Umbilical cord (tissue), 2 donors: ENCODE results near the gene SCMH1. TPM values are rescaled to one million over a fixed set of nuclear protein-coding genes. Genes with fewer than 3 reads are reported as not detected.
A peak's percentile ranks its signal among the peaks of the same experiment; 100 is the strongest.
"Not testable (repeated sequence)": the region's sequence is repeated elsewhere in the genome, so short reads cannot be mapped to it uniquely, and the experiment has no call there.

Source experiments
- DNase-seq: peaks from one replicate; pipeline ENCODE4 v3.0.0-alpha.2; 2015; ENCODE audit warnings: low spot score
- total RNA-seq: library from RNA; depleted of rRNA; stranded (reverse); fragments of >200 nt; gene quantifications from one replicate; pipeline ENCODE4 v1.2.3, GENCODE V29; 2014; ENCODE audit warnings: low replicate concordance; ENCODE audit not compliant: insufficient read depth

The SCMH1 gene
- total RNA-seq, 1 donor from 2014 or later, result 120 TPM

GRCh38 chr1:41251120-41251519, 9.0 kb upstream of the SCMH1 start:
- DNase-seq, result not testable (repeated sequence)

- DNase-seq, result no peak
These were observed 7.2 kb upstream of the SCMH1 start for GRCh38 chr1:41249319-41249718.

GRCh38 chr1:41246568-41246967, 4.5 kb upstream of the SCMH1 start:
- DNase-seq, result no peak

GRCh38 chr1:41245659-41246058, 3.6 kb upstream of the SCMH1 start:
- DNase-seq, result no peak

GRCh38 chr1:41243079-41243385, 926 bp upstream of the SCMH1 start:
- DNase-seq, result no peak

GRCh38 chr1:41242342-41243078, 404 bp upstream of the SCMH1 start:
- peak; percentile 11 for DNase-seq

GRCh38 chr1:41241354-41241748, 755 bp downstream of the SCMH1 start:
- DNase-seq, result peak; percentile 41

- DNase-seq, result peak; percentile 43
These were observed 1.2 kb downstream of the SCMH1 start for GRCh38 chr1:41240781-41241353.

GRCh38 chr1:41239988-41240610, 2.0 kb downstream of the SCMH1 start:
- DNase-seq, result peak; percentile 67

- no peak for DNase-seq
These were observed 3.7 kb downstream of the SCMH1 start for GRCh38 chr1:41238311-41238988.

- DNase-seq, result no peak
These were observed 5.3 kb downstream of the SCMH1 start for GRCh38 chr1:41236781-41237180.

- DNase-seq, result no peak
These were observed 6.2 kb downstream of the SCMH1 start for GRCh38 chr1:41235893-41236292.

GRCh38 chr1:41233708-41234107, 8.4 kb downstream of the SCMH1 start:
- DNase-seq, result no peak

- no peak for DNase-seq
These were observed 9.8 kb downstream of the SCMH1 start for GRCh38 chr1:41232305-41232704.

GRCh38 chr1:41230656-41231055, 11.4 kb downstream of the SCMH1 start:
- DNase-seq, result no peak

- DNase-seq, result not testable (repeated sequence)
These were observed 12.9 kb downstream of the SCMH1 start for GRCh38 chr1:41229219-41229618.

GRCh38 chr1:41226815-41227434, 15.2 kb downstream of the SCMH1 start:
- DNase-seq, result no peak

GRCh38 chr1:41225495-41225894, 16.6 kb downstream of the SCMH1 start:
- no peak for DNase-seq

- no peak for DNase-seq
These were observed 19.6 kb downstream of the SCMH1 start for GRCh38 chr1:41222496-41222895.

- DNase-seq, result no peak
These were observed 20.1 kb downstream of the SCMH1 start for GRCh38 chr1:41221995-41222394.

GRCh38 chr1:41218152-41218551, 24.0 kb downstream of the SCMH1 start:
- no peak for DNase-seq

GRCh38 chr1:41217441-41217840, 24.7 kb downstream of the SCMH1 start:
- DNase-seq, result no peak
